Breast epithelium (tissue), 4 donors: ENCODE results near the gene MYBPC1. TPM values are rescaled to one million over a fixed set of nuclear protein-coding genes. Genes with fewer than 3 reads are reported as not detected.

Experiments
- DNase-seq, 2 donors: peaks; one replicate each; pipeline ENCODE4 v3.0.0-alpha.2; 2019; ENCODE audit warnings: low spot score in 2 of 2
- H3K27ac ChIP-seq, 2 donors: fragments of 200-600 bp; sonication (generic) in 1 of 2; one replicate each; pipeline ENCODE4 v1.5.1; 2016 to 2019; ENCODE audit warnings: mild to moderate bottlenecking in 1 of 2
- H3K27me3 ChIP-seq, 2 donors: fragments of 200-600 bp; sonication (generic) in 1 of 2; one replicate each; pipeline versions ENCODE4 v1.5.1 to v1.6.0; 2017 to 2019; ENCODE audit warnings: control low read depth in 1 of 2, mild to moderate bottlenecking in 1 of 2
- H3K36me3 ChIP-seq: fragments of 200-600 bp; one replicate; pipeline ENCODE4 v1.5.1; 2019
- H3K4me1 ChIP-seq, 2 donors: fragments of 200-600 bp; sonication (generic); one replicate each; pipeline ENCODE4 v1.5.1; 2016 to 2019; ENCODE audit warnings: control low read depth in 1 of 2
- H3K4me3 ChIP-seq, 3 donors: fragments of 200-600 bp; sonication (generic); 1 replicate in 2 of 3; 2 replicates in 1 of 3; pipeline ENCODE4 v1.5.1; 2016 to 2019; ENCODE audit warnings: mild to moderate bottlenecking in 3 of 3, moderate library complexity in 2 of 3
- H3K9me3 ChIP-seq, 2 donors: fragments of 200-600 bp; sonication (generic) in 1 of 2; one replicate each; pipeline ENCODE4 v1.5.1; 2016 to 2019; ENCODE audit warnings: control low read depth in 1 of 2
- POLR2A ChIP-seq: fragments of 450-650 bp; IDR thresholded peaks from one replicate; pipeline ENCODE4 v1.6.1; 2016; ENCODE audit warnings: antibody characterized with exemption, mild to moderate bottlenecking, moderate library complexity
- POLR2AphosphoS5 ChIP-seq, 3 donors: sonication (generic); formaldehyde crosslinking; IDR thresholded peaks; one replicate each; pipeline ENCODE4 v1.6.1; 2017; ENCODE audit warnings: antibody characterized with exemption in 3 of 3
- intact Hi-C: fragments of 100-400 bp; cut with DNase I; formaldehyde crosslinking; loops from one replicate; pipeline ENCODE4 v1.15.1; 2023; ENCODE audit warnings: low total_unique reads
- total RNA-seq, 3 donors: library from RNA; depleted of rRNA; stranded (reverse); fragments of >200 nt; gene quantifications; one replicate each; pipeline ENCODE4 v1.1.0, GENCODE V29; 2016
- TF ChIP-seq, protein P1 (sequence below), 3 donors: fragments of 450-650 bp; IDR thresholded peaks; one replicate each; pipeline ENCODE4 v1.5.1; 2016 to 2017; ENCODE audit warnings: antibody characterized with exemption in 3 of 3, mild to moderate bottlenecking in 3 of 3, moderate library complexity in 3 of 3

MYBPC1 gene
- total RNA-seq, 3 donors from 2014 or later: 0.64 to 395 (median 92.2) TPM

DNA sequence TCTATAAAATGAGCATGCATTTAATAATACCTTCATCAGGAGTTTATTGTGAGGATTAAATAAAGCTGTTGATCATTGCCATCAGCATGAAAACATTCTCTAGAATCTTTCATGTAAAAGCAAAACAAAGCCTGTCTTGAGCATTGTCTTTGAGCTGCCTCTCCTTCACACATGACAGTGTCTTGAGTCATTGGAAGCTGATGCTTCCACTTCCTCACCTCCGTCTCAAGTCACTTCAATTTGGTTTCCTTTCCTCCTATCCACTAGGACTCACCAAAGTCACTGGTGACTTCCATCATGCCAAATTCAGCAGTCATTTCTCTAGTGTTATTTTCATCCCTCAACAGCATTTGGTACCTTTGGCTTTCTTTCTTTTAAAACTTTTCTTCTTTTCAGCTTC, 31.6 kb upstream of the MYBPC1 start:
- Histone ChIP-seq H3K9me3 (no peaks in the 10 kb centered on the region), H3K36me3 (no peaks in the 10 kb centered on the region), H3K4me1 (no peaks in the 10 kb centered on the region), H3K4me3 (no peak overlapping the region), H3K27ac (no peak overlapping the region), H3K27me3 (no peaks in the 10 kb centered on the region)
- no peak for DNase-seq
- TF ChIP-seq, protein P1, sequence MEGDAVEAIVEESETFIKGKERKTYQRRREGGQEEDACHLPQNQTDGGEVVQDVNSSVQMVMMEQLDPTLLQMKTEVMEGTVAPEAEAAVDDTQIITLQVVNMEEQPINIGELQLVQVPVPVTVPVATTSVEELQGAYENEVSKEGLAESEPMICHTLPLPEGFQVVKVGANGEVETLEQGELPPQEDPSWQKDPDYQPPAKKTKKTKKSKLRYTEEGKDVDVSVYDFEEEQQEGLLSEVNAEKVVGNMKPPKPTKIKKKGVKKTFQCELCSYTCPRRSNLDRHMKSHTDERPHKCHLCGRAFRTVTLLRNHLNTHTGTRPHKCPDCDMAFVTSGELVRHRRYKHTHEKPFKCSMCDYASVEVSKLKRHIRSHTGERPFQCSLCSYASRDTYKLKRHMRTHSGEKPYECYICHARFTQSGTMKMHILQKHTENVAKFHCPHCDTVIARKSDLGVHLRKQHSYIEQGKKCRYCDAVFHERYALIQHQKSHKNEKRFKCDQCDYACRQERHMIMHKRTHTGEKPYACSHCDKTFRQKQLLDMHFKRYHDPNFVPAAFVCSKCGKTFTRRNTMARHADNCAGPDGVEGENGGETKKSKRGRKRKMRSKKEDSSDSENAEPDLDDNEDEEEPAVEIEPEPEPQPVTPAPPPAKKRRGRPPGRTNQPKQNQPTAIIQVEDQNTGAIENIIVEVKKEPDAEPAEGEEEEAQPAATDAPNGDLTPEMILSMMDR (IDR thresholded peaks at IDR 0.05): no peak
- TF ChIP-seq POLR2A: no peak
- TF ChIP-seq POLR2AphosphoS5 (IDR thresholded peaks at IDR 0.05): no peak
- intact Hi-C loops: no loop called here

DNA sequence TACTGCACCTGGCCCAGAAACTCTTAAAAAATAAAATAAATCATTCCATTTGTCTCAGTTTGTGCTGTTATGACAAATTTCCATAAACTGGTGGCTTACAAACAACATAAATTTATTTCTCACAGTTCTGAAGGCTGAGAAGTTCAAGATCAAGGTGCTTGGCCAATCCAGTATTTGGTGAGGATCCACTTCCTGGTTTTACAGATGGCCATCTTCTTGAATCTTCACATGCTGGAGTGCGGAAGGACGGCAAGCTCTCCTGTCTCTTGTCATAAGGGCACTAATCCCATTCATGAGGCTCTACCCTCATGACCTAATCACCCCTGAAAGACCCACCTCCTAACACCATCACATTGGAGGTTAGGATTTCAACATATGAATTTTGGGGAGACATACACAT, 29.9 kb upstream of the MYBPC1 start:
- Histone ChIP-seq H3K27me3 (no peaks in the 10 kb centered on the region), H3K4me1 (no peaks in the 10 kb centered on the region), H3K36me3 (no peaks in the 10 kb centered on the region), H3K9me3 (no peaks in the 10 kb centered on the region), H3K4me3 (no peak overlapping the region), H3K27ac (no peak overlapping the region)
- TF ChIP-seq POLR2A (no peak), POLR2AphosphoS5 (IDR thresholded peaks at IDR 0.05) (no peak)
- TF ChIP-seq, protein P1 (IDR thresholded peaks at IDR 0.05): no peak
- no peak for DNase-seq
- intact Hi-C loops: no loop called here

DNA sequence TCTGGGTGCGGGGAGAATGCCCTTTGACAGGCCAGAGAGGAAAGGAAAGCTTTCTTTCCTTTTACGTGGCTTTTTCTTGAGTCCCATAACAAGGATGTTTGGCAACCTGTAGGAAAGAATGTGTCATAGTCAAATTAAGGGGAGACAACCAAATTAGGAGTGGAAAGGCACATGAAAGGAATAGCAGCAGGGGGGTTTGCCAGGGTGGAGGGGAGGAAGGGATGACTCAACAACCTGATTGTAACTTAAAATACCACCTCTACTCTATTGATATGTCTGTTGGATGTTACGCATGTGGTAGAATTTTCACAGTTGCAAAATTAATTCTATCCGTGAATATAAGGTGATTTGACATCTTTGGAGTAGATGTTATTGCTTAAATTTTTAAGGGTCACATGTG, 28.5 kb upstream of the MYBPC1 start:
- TF ChIP-seq POLR2A (no peak), POLR2AphosphoS5 (IDR thresholded peaks at IDR 0.05) (no peak)
- TF ChIP-seq, protein P1 (IDR thresholded peaks at IDR 0.05): no peak
- no peak for DNase-seq
- H3K27me3 ChIP-seq: no peaks in the 10 kb centered on the region
- no peaks in the 10 kb centered on the region for H3K9me3 ChIP-seq
- H3K4me3 ChIP-seq: no peak overlapping the region
- no peaks in the 10 kb centered on the region for H3K36me3 ChIP-seq
- intact Hi-C loops: no loop called here
- no peak overlapping the region for H3K27ac ChIP-seq
- H3K4me1 ChIP-seq: no peaks in the 10 kb centered on the region

DNA sequence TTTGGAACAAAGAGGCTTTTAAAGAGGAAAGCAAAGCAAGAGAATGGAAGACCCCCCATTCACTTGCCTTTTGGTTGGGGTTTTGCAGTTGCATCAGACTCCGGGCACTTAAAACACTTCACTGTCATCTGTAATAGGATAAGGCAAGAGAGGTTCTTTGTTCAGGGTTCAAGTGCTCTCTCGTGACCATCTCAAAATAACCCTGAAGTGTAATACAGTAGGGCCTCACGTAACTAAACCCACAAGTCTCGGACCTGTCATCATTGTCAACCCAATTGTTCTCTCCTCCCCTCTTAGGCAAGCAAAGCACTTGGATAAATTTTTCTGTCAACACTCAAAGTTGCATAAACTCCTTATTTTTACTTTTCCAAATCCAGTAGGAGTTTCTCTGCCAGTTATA, 26.9 kb upstream of the MYBPC1 start:
- Histone ChIP-seq H3K36me3 (no peaks in the 10 kb centered on the region), H3K4me3 (no peak overlapping the region), H3K27ac (no peak overlapping the region), H3K4me1 (no peaks in the 10 kb centered on the region), H3K27me3 (no peaks in the 10 kb centered on the region), H3K9me3 (no peaks in the 10 kb centered on the region)
- TF ChIP-seq POLR2AphosphoS5 (IDR thresholded peaks at IDR 0.05): no peak
- TF ChIP-seq POLR2A: no peak
- TF ChIP-seq, protein P1 (IDR thresholded peaks at IDR 0.05): no peak
- intact Hi-C loops: no loop called here
- no peak for DNase-seq

DNA sequence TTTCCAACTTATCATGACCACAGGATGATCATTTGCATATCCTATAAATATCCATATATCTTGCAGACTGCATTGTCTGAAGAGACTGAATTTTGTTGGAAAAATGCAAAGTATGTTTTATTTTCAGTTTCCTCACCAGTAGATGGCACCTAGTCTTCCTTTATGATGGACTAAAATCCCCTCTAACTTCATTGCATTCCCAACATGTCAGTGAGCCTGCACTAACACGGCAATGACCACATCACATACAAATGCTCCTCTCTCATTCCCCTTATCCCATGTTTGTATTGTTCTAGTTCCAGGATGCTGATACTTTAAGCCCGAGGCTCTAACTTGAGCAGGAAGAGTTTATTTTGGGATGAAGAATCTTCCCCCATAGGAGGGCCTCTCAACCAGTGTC, 24.7 kb upstream of the MYBPC1 start:
- no peak for DNase-seq
- Histone ChIP-seq H3K9me3 (no peaks in the 10 kb centered on the region), H3K36me3 (no peaks in the 10 kb centered on the region), H3K27me3 (no peaks in the 10 kb centered on the region), H3K4me1 (no peaks in the 10 kb centered on the region), H3K4me3 (no peak overlapping the region), H3K27ac (no peak overlapping the region)
- intact Hi-C loops: no loop called here
- no peak for TF ChIP-seq POLR2A
- TF ChIP-seq, protein P1 (IDR thresholded peaks at IDR 0.05): peak in 2 of 3 donors; percentile 33 to 37
